Activated CD4-positive, alpha-beta T cell treated with anti-CD3 and anti-CD28 coated beads, Interleukin-2, amount 50 U/mL, for 4 hours (primary cell): ENCODE results near the gene UBTF.

Experiments used
- DNase-seq, 2 experiments: peaks; one replicate each; pipeline ENCODE4 v3.0.0-alpha.2; 2020

The UBTF gene

GRCh38 chr17:44164476-44164875 is 55.0 kb downstream of the UBTF start:
- DNase-seq, result no peak

DNA sequence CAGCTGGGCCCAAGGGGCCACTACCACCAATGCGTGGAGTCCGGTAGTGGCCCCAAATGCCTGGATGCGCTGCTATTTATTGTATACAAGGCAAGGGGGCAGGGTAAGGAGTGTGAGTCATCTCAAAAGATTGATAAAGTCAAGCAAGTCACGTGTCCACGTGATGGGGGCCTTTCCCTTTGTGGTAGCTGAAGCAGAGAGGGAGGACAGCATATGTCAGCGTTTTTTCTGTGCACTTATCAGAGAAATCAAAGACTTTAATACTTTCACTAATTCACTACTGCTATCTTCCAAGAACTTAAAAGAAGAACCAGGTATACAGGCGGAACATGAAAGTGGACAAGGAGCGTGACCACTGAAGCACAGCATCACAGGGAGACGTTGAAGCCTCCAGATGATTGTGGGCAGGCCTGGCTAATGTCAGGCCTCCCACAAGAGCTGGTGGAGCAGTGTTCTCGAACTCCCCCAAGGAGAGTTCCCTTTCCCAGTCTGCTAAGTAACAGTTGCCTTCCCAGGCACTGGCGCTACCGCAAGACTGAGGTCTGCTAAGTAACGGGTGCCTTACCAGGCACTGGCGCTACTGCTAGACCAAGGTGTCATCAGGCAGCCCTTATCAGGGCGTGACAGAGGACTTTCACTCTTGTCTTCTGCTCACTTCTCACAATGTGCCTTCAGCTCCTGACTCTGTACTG is 59.8 kb downstream of the UBTF start:
- peak; percentile 21 to 27 for DNase-seq

GRCh38 chr17:44155488-44155887 is 64.0 kb downstream of the UBTF start:
- no peak for DNase-seq
